Glutamatergic neuron (in vitro differentiated cells): ENCODE results near the gene ATP8A2. TPM values are rescaled to one million over a fixed set of nuclear protein-coding genes. Genes with fewer than 3 reads are reported as not detected.

Experiments
- DNase-seq: peaks from one replicate; pipeline ENCODE4 v3.0.0; 2022
- H3K27ac Mint-ChIP-seq: one replicate; pipeline ENCODE4 v1.8.0; 2020; ENCODE audit warnings: mild to moderate bottlenecking, mixed read lengths, inconsistent platforms; ENCODE audit not compliant: unreplicated experiment
- H3K27me3 Mint-ChIP-seq: one replicate; pipeline ENCODE4 v1.8.0; 2020; ENCODE audit warnings: mild to moderate bottlenecking, moderate library complexity, mixed read lengths, inconsistent platforms; ENCODE audit not compliant: unreplicated experiment
- H3K36me3 Mint-ChIP-seq: one replicate; pipeline ENCODE4 v1.8.0; 2020; ENCODE audit warnings: mild to moderate bottlenecking, mixed read lengths, inconsistent platforms; ENCODE audit not compliant: unreplicated experiment
- H3K4me1 Mint-ChIP-seq: one replicate; pipeline ENCODE4 v1.8.0; 2020; ENCODE audit warnings: mild to moderate bottlenecking, low read depth, mixed read lengths, inconsistent platforms; ENCODE audit not compliant: unreplicated experiment
- H3K4me3 Mint-ChIP-seq: one replicate; pipeline ENCODE4 v1.8.0; 2020; ENCODE audit warnings: mild to moderate bottlenecking, mixed read lengths, inconsistent platforms; ENCODE audit not compliant: unreplicated experiment
- H3K9me3 Mint-ChIP-seq: one replicate; pipeline ENCODE4 v1.8.0; 2020; ENCODE audit warnings: mild to moderate bottlenecking, moderate library complexity, mixed read lengths, inconsistent platforms; ENCODE audit not compliant: unreplicated experiment
- total RNA-seq: library from RNA; stranded (reverse); fragmentation: NEBNext Ultra II Directional; extraction: Animal tissue kit (Norgen Biotek cat#: 25700); gene quantifications from one replicate; pipeline ENCODE4 v1.2.1, GENCODE V29; 2021; ENCODE audit not compliant: unreplicated experiment
- TF ChIP-seq, protein P1 (sequence below): fragments of 200-600 bp; sonication (generic); IDR thresholded peaks from one replicate; pipeline ENCODE4 v1.5.0; 2021; ENCODE audit not compliant: partially characterized antibody, unreplicated experiment

The ATP8A2 gene
- total RNA-seq, 1 donor from 2014 or later, result 70.1 TPM

DNA sequence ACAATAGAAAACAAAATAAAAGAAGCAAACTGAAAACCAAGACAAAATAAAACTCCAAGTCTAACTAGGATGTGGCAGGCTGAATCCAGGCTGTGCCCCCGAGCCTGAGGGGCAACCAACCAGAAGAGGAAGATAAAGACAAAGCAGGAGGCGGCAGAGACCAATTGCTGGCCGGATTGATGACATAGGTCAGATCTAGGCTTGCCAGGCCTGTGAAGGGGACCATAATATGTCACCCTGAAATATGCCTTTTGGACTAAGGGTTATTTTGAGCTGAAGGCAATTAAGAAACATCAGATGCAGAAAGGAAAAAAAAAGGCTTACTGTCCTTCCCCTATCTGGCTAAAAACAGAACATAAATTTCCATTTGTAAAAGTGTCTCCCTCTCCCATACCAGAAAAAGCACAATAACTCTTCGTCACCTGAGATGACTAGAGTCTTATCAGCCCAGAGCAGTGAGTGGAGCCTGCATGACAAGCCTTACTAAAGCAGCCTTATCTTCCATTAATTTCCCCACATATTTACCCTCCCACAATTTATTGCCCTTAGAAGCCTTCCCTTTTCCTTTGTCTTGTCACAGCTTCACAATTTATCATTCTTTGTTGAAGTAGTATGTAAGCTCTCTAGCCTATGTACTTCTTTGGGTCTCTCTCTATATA lies 22.8 kb downstream of the ATP8A2 start:
- DNase-seq, result no peak
- Mint-ChIP-seq H3K4me3 (no peak overlapping the region), H3K36me3 (peaks cover 12% of the 10 kb centered on the region), H3K27ac (no peak overlapping the region), H3K4me1 (peaks cover 7% of the 10 kb centered on the region), H3K27me3 (no peaks in the 10 kb centered on the region), H3K9me3 (no peaks in the 10 kb centered on the region)
- TF ChIP-seq, protein P1, sequence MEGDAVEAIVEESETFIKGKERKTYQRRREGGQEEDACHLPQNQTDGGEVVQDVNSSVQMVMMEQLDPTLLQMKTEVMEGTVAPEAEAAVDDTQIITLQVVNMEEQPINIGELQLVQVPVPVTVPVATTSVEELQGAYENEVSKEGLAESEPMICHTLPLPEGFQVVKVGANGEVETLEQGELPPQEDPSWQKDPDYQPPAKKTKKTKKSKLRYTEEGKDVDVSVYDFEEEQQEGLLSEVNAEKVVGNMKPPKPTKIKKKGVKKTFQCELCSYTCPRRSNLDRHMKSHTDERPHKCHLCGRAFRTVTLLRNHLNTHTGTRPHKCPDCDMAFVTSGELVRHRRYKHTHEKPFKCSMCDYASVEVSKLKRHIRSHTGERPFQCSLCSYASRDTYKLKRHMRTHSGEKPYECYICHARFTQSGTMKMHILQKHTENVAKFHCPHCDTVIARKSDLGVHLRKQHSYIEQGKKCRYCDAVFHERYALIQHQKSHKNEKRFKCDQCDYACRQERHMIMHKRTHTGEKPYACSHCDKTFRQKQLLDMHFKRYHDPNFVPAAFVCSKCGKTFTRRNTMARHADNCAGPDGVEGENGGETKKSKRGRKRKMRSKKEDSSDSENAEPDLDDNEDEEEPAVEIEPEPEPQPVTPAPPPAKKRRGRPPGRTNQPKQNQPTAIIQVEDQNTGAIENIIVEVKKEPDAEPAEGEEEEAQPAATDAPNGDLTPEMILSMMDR, result no peak

DNA sequence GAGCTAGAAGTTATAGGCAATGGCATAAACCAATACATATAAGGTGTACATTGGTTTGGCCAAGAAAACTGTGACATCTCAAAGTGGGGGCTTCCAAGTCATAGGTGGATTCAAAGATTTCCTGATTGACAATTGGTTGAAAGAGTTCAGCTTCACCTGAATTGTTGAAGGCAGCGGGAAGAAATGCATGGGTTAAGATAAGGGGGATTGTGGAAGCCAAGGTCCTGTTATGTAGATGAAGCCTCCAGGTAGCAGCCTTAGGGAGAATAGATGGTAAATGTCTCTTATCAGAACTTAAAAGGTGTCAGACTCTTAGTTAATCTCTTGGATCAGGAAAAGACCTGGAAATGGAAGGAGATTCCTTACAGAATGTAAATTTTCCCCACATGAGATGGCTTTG lies 26.0 kb downstream of the ATP8A2 start:
- Mint-ChIP-seq H3K9me3 (no peaks in the 10 kb centered on the region), H3K4me3 (no peak overlapping the region), H3K27me3 (no peaks in the 10 kb centered on the region), H3K27ac (no peak overlapping the region), H3K4me1 (peaks cover 10% of the 10 kb centered on the region), H3K36me3 (peaks cover 12% of the 10 kb centered on the region)
- TF ChIP-seq, protein P1, result no peak
- DNase-seq, result no peak

DNA sequence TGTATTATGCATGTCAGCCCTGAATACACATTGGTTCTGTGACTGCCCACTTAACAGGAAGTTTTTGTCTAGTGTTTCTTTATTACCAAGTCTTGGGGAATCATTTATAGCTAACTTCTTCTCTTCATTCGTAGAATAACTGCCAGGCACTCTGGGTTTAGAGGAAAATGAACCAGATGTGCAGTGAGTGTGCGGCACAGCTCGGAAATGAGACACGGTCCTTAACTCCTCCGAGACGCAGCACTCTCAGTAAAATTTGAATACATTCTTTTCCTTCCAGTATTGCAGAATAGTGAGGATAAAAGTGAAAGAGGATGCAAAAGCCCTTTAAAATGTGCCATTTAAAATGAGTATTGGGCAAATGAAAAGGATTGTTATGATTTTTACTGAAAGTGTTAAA lies 29.2 kb downstream of the ATP8A2 start:
- H3K27me3 Mint-ChIP-seq, result no peaks in the 10 kb centered on the region
- TF ChIP-seq, protein P1, result no peak
- peaks cover 16% of the 10 kb centered on the region for H3K4me1 Mint-ChIP-seq
- H3K4me3 Mint-ChIP-seq, result no peak overlapping the region
- no peak overlapping the region for H3K27ac Mint-ChIP-seq
- DNase-seq, result no peak
- H3K36me3 Mint-ChIP-seq, result peaks cover 9% of the 10 kb centered on the region
- H3K9me3 Mint-ChIP-seq, result peaks cover 5% of the 10 kb centered on the region

- Mint-ChIP-seq H3K36me3 (peaks cover 4% of the 10 kb centered on the region), H3K4me3 (no peak overlapping the region), H3K4me1 (peaks cover 12% of the 10 kb centered on the region), H3K27me3 (no peaks in the 10 kb centered on the region), H3K27ac (no peak overlapping the region), H3K9me3 (peaks cover 5% of the 10 kb centered on the region)
- no peak for DNase-seq
- TF ChIP-seq, protein P1, result no peak
Observed at GRCh38 chr13:25401958-25402357, 30.2 kb downstream of the ATP8A2 start.

- TF ChIP-seq, protein P1, result no peak
- no peak overlapping the region for H3K27ac Mint-ChIP-seq
- peaks cover 5% of the 10 kb centered on the region for H3K4me1 Mint-ChIP-seq
- peaks cover 4% of the 10 kb centered on the region for H3K36me3 Mint-ChIP-seq
- peaks cover 5% of the 10 kb centered on the region for H3K9me3 Mint-ChIP-seq
- H3K27me3 Mint-ChIP-seq, result no peaks in the 10 kb centered on the region
- H3K4me3 Mint-ChIP-seq, result no peak overlapping the region
- DNase-seq, result no peak
Observed at GRCh38 chr13:25406377-25406776, 34.6 kb downstream of the ATP8A2 start.
